GM12873 (cell line): ENCODE results near the gene ZNF311.

Experiments used
- CTCF ChIP-seq: IDR thresholded peaks from 2 replicates; pipeline ENCODE4 v1.5.1; 2012; ENCODE audit warnings: low read depth, mild to moderate bottlenecking, moderate library complexity, low read length, control low read depth; ENCODE audit not compliant: insufficient read depth; ENCODE audit errors: missing control alignments

ZNF311 gene

GRCh38 chr6:28956331-28956730, 48.8 kb downstream of the ZNF311 start:
- no peak for TF ChIP-seq CTCF

DNA sequence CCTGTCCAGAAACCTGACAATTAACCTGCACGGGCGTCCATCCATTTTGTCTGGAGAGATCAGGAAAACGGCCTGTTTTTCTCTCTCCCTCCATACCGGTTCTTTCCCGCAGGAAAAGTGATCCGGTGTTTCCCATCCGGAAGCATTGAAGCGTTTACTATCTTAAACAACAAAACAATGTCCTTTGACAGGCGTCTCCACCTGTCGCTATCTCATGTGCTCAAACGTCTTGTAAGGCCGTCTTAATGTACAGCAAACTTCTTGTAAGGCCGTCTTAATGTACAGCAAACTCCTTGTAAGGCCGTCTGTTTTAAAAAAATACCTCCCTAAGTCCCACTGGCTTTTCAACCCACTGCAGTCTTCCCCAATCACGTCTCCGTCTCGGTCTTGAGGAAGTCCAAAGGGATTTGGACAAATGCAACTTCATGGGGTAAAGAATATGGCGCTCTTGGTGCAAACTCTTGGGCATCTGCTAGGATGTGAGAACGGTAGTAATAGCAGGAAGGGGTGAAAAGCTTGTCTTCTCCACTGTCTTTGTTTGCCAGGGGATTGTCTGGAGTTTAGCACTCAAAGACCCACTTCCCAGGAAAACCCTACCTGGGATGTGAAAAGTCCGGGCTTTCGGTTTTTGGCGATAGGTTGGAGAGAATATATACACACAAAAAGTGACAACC, 51.4 kb downstream of the ZNF311 start:
- TF ChIP-seq CTCF = no peak

DNA sequence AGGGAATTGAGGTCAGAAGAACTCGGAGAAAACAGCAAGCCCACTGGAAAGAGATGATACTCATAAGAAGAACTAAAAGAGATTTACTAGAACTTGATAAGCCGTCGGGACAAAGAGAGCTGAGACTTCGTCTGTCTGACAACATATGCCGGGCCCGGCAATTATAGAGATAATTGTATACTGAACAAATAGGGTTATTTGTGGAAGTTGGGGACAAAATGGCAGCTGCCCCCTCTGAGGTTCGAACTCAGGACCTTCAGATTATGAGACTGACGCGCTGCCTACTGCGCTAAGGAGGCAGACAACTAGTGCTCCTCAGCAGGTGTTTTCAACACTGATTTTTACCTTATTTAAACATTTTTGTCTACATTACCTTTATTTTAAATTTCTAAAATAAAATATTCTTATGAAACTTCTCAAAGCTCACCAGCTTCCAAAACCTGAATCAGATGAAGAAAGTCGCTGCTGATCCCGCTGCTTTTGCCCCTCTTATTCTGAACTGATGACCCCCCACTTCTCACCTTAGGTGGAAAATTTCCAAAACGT, 52.0 kb downstream of the ZNF311 start:
- no peak for TF ChIP-seq CTCF

DNA sequence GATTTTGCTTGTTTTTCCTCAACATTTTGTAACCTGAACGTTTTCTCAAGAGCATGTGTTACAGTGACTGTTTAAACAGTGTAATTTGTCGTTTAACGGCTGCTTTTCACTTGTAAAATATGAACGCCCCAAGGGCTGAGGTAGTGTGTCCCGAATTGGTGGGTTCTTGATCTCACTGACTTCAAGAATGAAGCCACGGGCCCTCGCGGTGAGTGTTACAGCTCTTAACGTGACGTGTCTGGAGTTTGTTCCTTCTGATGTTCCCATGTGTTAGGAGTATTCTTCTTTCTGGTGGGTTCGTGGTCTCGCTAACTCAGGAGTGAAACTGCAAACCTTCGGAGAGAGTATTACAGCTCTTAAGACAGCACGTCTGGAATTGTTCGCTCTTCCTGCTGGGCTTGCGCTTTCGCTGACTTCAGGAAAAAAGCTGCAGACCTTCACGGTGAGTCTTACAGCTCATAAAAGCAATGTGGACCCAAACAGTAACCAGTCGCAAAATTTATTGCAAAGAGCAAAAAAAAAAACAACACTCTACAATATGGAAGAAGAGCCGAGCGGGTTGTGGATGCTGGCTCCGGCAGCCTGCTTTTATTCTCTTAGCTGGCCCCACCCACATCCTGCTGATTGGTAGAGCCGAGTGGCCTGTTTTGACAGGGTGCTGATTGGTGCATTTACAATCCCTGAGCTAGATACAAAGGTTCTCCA, 56.2 kb downstream of the ZNF311 start:
- no peak for TF ChIP-seq CTCF

DNA sequence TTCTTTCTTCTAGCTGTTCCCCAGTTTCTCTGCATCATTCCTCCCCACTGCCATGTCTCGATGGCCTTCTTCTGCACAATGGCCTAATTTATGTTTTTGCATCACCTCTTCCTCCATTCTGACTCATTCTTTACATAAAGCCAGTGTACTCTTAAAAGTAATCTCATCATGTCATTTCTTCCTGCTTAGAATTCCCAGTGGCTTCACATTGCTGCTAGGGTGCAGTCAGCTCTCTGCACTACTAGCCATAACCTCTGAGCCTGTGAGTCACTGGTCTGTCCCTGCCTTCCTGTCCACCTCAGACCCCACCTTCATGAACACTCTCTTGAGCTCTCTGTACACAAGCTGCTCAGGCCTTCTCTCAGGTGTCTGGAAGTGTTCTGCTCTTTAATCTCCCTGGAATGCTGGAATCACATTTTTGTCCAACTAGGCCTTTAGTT, 57.3 kb downstream of the ZNF311 start:
- TF ChIP-seq CTCF = no peak

DNA sequence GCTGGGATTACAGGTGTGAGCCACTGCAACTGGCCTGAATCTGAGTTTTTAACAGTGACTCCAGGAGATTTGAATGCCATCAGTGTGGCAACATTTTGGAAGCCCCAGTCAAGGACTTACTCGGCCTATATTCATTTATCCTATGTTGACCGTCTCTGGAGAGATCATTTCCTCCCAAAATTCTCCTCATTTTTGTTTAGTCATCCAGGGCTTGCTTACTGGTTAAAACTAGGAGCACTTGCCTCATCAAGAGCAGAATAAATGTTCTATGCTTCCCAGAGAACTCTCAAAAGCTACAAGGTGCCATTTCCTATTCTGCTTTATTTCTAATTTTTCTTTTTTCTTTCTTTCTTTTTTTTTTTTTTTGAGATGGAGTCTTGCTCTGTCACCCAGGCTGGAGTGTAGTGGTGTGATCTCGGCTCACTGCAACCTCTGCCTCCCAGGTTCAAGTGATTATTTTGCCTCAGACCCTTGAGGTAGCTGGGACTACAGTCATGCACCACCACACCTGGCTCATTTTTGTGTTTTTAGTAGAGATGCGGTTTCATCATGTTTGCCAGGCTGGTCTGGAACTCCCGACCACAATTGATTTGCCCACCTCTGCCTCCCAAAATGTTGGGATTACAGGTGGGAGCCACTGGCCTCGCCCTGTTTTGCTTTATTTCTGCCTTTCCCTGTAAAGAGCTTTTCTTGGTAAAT, 57.9 kb downstream of the ZNF311 start:
- no peak for TF ChIP-seq CTCF

- no peak for TF ChIP-seq CTCF
Observed at GRCh38 chr6:28945349-28945748, 59.8 kb downstream of the ZNF311 start.
